GM10248 (cell line): ENCODE measurements around the gene WHAMM.

Experiments used
- CTCF ChIA-PET: fragments of 300-600 bp; sonication (Branson Sonifier 250); formaldehyde crosslinking; extraction: SDS; loops from one replicate; lab custom pipeline; 2021; ENCODE audit warnings: antibody characterized with exemption; lab: Yijun Ruan, JAX
- POLR2A ChIA-PET: fragments of 350-650 bp; sonication (Branson Sonifier 250); formaldehyde crosslinking; extraction: SDS; loops from one replicate; lab custom pipeline; 2020; ENCODE audit warnings: antibody characterized with exemption; lab: Yijun Ruan, JAX
- DNase-seq: peaks from one replicate; pipeline ENCODE4 v3.0.0; 2012; ENCODE audit errors: extremely low spot score
- CTCF ChIP-seq: IDR thresholded peaks from 2 replicates; pipeline ENCODE4 v1.5.1; 2012; ENCODE audit warnings: mild to moderate bottlenecking, low read depth; ENCODE audit errors: extremely low read depth, missing control alignments, control extremely low read depth

The WHAMM gene

GRCh38 chr15:82789491-82789890, 19.9 kb upstream of the WHAMM start:
- POLR2A ChIA-PET: no interaction called here
- TF ChIP-seq CTCF: no peak
- no peak for DNase-seq
- CTCF ChIA-PET: no interaction called here

GRCh38 chr15:82790321-82790720, 19.1 kb upstream of the WHAMM start:
- DNase-seq: peak; percentile 4
- ChIA-PET CTCF (no interaction called here), POLR2A (no interaction called here)
- TF ChIP-seq CTCF: no peak

- no peak for TF ChIP-seq CTCF
- ChIA-PET CTCF (interaction anchor here (1.1 to 1.2 kb wide), 2 partner anchors 9 to 11 kb away, joined by 3 to 4 read pairs; no protein-coding TSS in a partner anchor), POLR2A (no interaction called here)
- no peak for DNase-seq
Measured at GRCh38 chr15:82792068-82792467, 17.4 kb upstream of the WHAMM start.

GRCh38 chr15:82793737-82794136, 15.7 kb upstream of the WHAMM start:
- no peak for TF ChIP-seq CTCF
- no peak for DNase-seq
- ChIA-PET POLR2A (no interaction called here), CTCF (no interaction called here)

GRCh38 chr15:82798104-82798503, 11.3 kb upstream of the WHAMM start:
- no peak for DNase-seq
- CTCF ChIA-PET: no interaction called here
- POLR2A ChIA-PET: no interaction called here
- TF ChIP-seq CTCF: no peak

- ChIA-PET POLR2A (no interaction called here), CTCF (interaction anchor here (1.5 kb wide), 1 partner anchor 25 kb away, joined by 3 read pairs; no protein-coding TSS in a partner anchor)
- no peak for DNase-seq
- TF ChIP-seq CTCF: no peak
Measured at GRCh38 chr15:82798531-82799166, 10.8 kb upstream of the WHAMM start.
